ENCODE measurements around the gene LHFPL3. TPM values are rescaled to one million over a fixed set of nuclear protein-coding genes. Genes with fewer than 3 reads are reported as not detected.
"Not testable (repeated sequence)": the region's sequence is repeated elsewhere in the genome, so short reads cannot be mapped to it uniquely, and the experiment has no call there.

The LHFPL3 gene
- total RNA-seq, 4 donors from 2014 or later = 0.83 TPM; not detected in 3

- TF ChIP-seq POLR2A (IDR thresholded peaks at IDR 0.05) (no peak), CTCF (IDR thresholded peaks at IDR 0.05) (no peak)
- intact Hi-C loops (cut with DNase I; ENCODE audit: low total_unique reads) = no loop called here
- H3K4me3 ChIP-seq = no peak overlapping the region
- H3K36me3 ChIP-seq = no peaks in the 10 kb centered on the region
- no peak for DNase-seq
- no peaks in the 10 kb centered on the region for H3K9me3 ChIP-seq
- no peak overlapping the region for H3K27ac ChIP-seq
- no peaks in the 10 kb centered on the region for H3K27me3 ChIP-seq
- H3K4me1 ChIP-seq = no peaks in the 10 kb centered on the region
These were observed 350.7 kb downstream of the LHFPL3 start for GRCh38 chr7:104679085-104679484.

GRCh38 chr7:104686286-104686685 is 357.9 kb downstream of the LHFPL3 start:
- TF ChIP-seq CTCF (IDR thresholded peaks at IDR 0.05) (no peak), POLR2A (IDR thresholded peaks at IDR 0.05) (no peak)
- Histone ChIP-seq H3K9me3 (no peaks in the 10 kb centered on the region), H3K4me3 (no peak overlapping the region), H3K4me1 (no peaks in the 10 kb centered on the region), H3K36me3 (no peaks in the 10 kb centered on the region), H3K27me3 (no peaks in the 10 kb centered on the region), H3K27ac (no peak overlapping the region)
- intact Hi-C loops (cut with DNase I; ENCODE audit: low total_unique reads) = no loop called here
- no peak for DNase-seq

GRCh38 chr7:104694710-104695109 is 366.3 kb downstream of the LHFPL3 start:
- no peak overlapping the region for H3K27ac ChIP-seq
- TF ChIP-seq CTCF (IDR thresholded peaks at IDR 0.05) = no peak
- TF ChIP-seq POLR2A (IDR thresholded peaks at IDR 0.05) = no peak
- DNase-seq = no peak
- no peaks in the 10 kb centered on the region for H3K9me3 ChIP-seq
- no peaks in the 10 kb centered on the region for H3K27me3 ChIP-seq
- no peak overlapping the region for H3K4me3 ChIP-seq
- intact Hi-C loops (cut with DNase I; ENCODE audit: low total_unique reads) = no loop called here
- H3K4me1 ChIP-seq = no peaks in the 10 kb centered on the region
- no peaks in the 10 kb centered on the region for H3K36me3 ChIP-seq

- Histone ChIP-seq H3K9me3 (no peaks in the 10 kb centered on the region), H3K27ac (no peak overlapping the region), H3K4me1 (no peaks in the 10 kb centered on the region), H3K4me3 (no peak overlapping the region), H3K36me3 (no peaks in the 10 kb centered on the region), H3K27me3 (no peaks in the 10 kb centered on the region)
- no peak for DNase-seq
- intact Hi-C loops (cut with DNase I; ENCODE audit: low total_unique reads) = no loop called here
- no peak for TF ChIP-seq POLR2A (IDR thresholded peaks at IDR 0.05)
- TF ChIP-seq CTCF (IDR thresholded peaks at IDR 0.05) = no peak
These were observed 367.2 kb downstream of the LHFPL3 start for GRCh38 chr7:104695563-104695962.

GRCh38 chr7:104700336-104700735 is 371.9 kb downstream of the LHFPL3 start:
- Histone ChIP-seq H3K4me3 (no peak overlapping the region), H3K4me1 (no peaks in the 10 kb centered on the region), H3K9me3 (no peaks in the 10 kb centered on the region), H3K27ac (no peak overlapping the region), H3K36me3 (no peaks in the 10 kb centered on the region), H3K27me3 (no peaks in the 10 kb centered on the region)
- TF ChIP-seq POLR2A (IDR thresholded peaks at IDR 0.05) (no peak), CTCF (IDR thresholded peaks at IDR 0.05) (no peak)
- intact Hi-C loops (cut with DNase I; ENCODE audit: low total_unique reads) = no loop called here
- no peak for DNase-seq

GRCh38 chr7:104721027-104721426 is 392.6 kb downstream of the LHFPL3 start:
- H3K4me1 ChIP-seq; intact Hi-C loops (cut with DNase I; ENCODE audit: low total_unique reads); H3K36me3 ChIP-seq; H3K4me3 ChIP-seq; H3K27me3 ChIP-seq; DNase-seq; H3K9me3 ChIP-seq; H3K27ac ChIP-seq: not testable (repeated sequence)
